Endothelial cell of umbilical vein (primary cell): ENCODE results near the gene ZNF496. TPM values are rescaled to one million over a fixed set of nuclear protein-coding genes. Genes with fewer than 3 reads are reported as not detected.

Source experiments
- BruUV-seq: library from RNA; stranded (reverse); fragments of 400-500 nt; replicated peaks from 2 replicates; lab custom pipeline; 2021; lab: Mats Ljungman, UMichigan
- CTCF ChIA-PET: fragments of 300-600, 350-600 bp; sonication (Branson Sonifier 250); formaldehyde crosslinking; loops from one replicate; lab custom pipeline; 2021; ENCODE audit warnings: antibody characterized with exemption, inconsistent platforms; lab: Charles Lee
- POLR2A ChIA-PET: fragments of 300-600, 350-600 bp; sonication (Branson Sonifier 250); formaldehyde crosslinking; loops from one replicate; lab custom pipeline; 2021; ENCODE audit warnings: antibody characterized with exemption, inconsistent platforms; lab: Charles Lee
- DNase-seq: peaks from one replicate; pipeline ENCODE4 v3.0.0-alpha.2; 2011; ENCODE audit warnings: low read depth, low spot score
- FAIRE-seq: peaks from 2 replicates; lab custom pipeline; 2011; peaks lifted over from hg19 to GRCh38; lab: Jason Lieb, UNC
- H2AFZ ChIP-seq: 2 replicates; pipeline ENCODE4 v1.6.0; 2012; ENCODE audit warnings: low read depth, low read length, control low read depth, inconsistent platforms
- H3K27ac ChIP-seq: 2 replicates; pipeline ENCODE4 v1.5.1; 2011; ENCODE audit warnings: low read depth, mild to moderate bottlenecking, control low read depth, low read length, moderate library complexity; ENCODE audit not compliant: insufficient read depth
- H3K27me3 ChIP-seq, 2 experiments: 2 replicates each; pipeline versions ENCODE4 v1.6.0 to v1.6.1; 2011; ENCODE audit warnings: low read length in 2 of 2, mixed read lengths in 1 of 2; ENCODE audit not compliant: control insufficient read depth in 2 of 2, insufficient read depth in 2 of 2
- H3K36me3 ChIP-seq, 2 experiments: 2 replicates in 1 of 2; 3 replicates in 1 of 2; pipeline ENCODE4 v1.5.1; 2011; ENCODE audit warnings: low read length in 2 of 2, mild to moderate bottlenecking in 1 of 2, moderate library complexity in 1 of 2; ENCODE audit not compliant: control insufficient read depth in 2 of 2, insufficient read depth in 2 of 2; ENCODE audit errors: extremely low read depth in 1 of 2
- H3K4me1 ChIP-seq: 3 replicates; pipeline ENCODE4 v1.5.1; 2011; ENCODE audit warnings: mild to moderate bottlenecking, low read length; ENCODE audit not compliant: control insufficient read depth, insufficient read depth; ENCODE audit errors: extremely low read depth
- H3K4me2 ChIP-seq: 2 replicates; pipeline ENCODE4 v1.6.1; 2011; ENCODE audit warnings: low read length, control low read depth, mixed read lengths; ENCODE audit not compliant: insufficient read depth
- H3K4me3 ChIP-seq, 3 experiments: fragments of 200-600 bp in 1 of 3; sonication (generic), shearing (Covaris generic) in 1 of 3; replicated peaks in 1 of 3; 2 replicates each; pipeline ENCODE4 v1.5.1; 2011 to 2016; ENCODE audit warnings: control low read depth in 3 of 3, low read length in 3 of 3, mild to moderate bottlenecking in 2 of 3, inconsistent platforms in 1 of 3, low read depth in 1 of 3, moderate library complexity in 1 of 3; ENCODE audit not compliant: insufficient read depth in 1 of 3
- H3K79me2 ChIP-seq: 2 replicates; pipeline ENCODE4 v1.6.0; 2012; ENCODE audit warnings: low read length, inconsistent platforms; ENCODE audit not compliant: control insufficient read depth, insufficient read depth
- H3K9ac ChIP-seq: replicated peaks from 2 replicates; pipeline ENCODE3; 2011; ENCODE audit warnings: low read length, control low read depth; ENCODE audit not compliant: insufficient read depth; ENCODE audit errors: extremely low read depth
- H3K9me1 ChIP-seq: replicated peaks from 3 replicates; pipeline ENCODE4 v1.6.0; 2011; ENCODE audit warnings: mild to moderate bottlenecking, low read length; ENCODE audit not compliant: control insufficient read depth, insufficient read depth; ENCODE audit errors: extremely low read depth
- H3K9me3 ChIP-seq: replicated peaks from 2 replicates; pipeline ENCODE4 v1.5.1; 2012; ENCODE audit warnings: low read length, inconsistent platforms; ENCODE audit not compliant: control insufficient read depth, insufficient read depth
- H4K20me1 ChIP-seq: replicated peaks from 2 replicates; pipeline ENCODE3; 2011; ENCODE audit warnings: mild to moderate bottlenecking, low read length; ENCODE audit not compliant: control insufficient read depth, insufficient read depth; ENCODE audit errors: extremely low read depth
- FOS ChIP-seq: IDR thresholded peaks from 2 replicates; pipeline ENCODE4 v1.6.1; 2011; ENCODE audit warnings: mild to moderate bottlenecking, low read length, moderate library complexity, borderline replicate concordance; ENCODE audit not compliant: insufficient read depth
- GATA2 ChIP-seq: IDR thresholded peaks from 2 replicates; pipeline ENCODE4 v1.7.0; 2011; ENCODE audit warnings: low read depth, mild to moderate bottlenecking, moderate library complexity, mixed read lengths, low read length; ENCODE audit not compliant: insufficient read length, insufficient read depth
- JUN ChIP-seq: IDR thresholded peaks from 2 replicates; pipeline ENCODE4 v1.6.1; 2011; ENCODE audit warnings: borderline replicate concordance, low read depth; ENCODE audit not compliant: insufficient read length, insufficient read depth
- MYC ChIP-seq: IDR thresholded peaks from one replicate; pipeline ENCODE4 v1.6.1; 2011; ENCODE audit warnings: mild to moderate bottlenecking, low read depth, low read length
- POLR2A ChIP-seq: IDR thresholded peaks from 2 replicates; pipeline ENCODE4 v1.6.1; 2012; ENCODE audit warnings: low read depth, mild to moderate bottlenecking, control low read depth, low read length
- POLR2AphosphoS5 ChIP-seq: IDR thresholded peaks from 2 replicates; pipeline ENCODE4 v1.6.1; 2012; ENCODE audit warnings: low read depth, mild to moderate bottlenecking, control low read depth, low read length, moderate library complexity; ENCODE audit not compliant: insufficient read depth
- dilution Hi-C: fragments of 300-500 bp; cut with MboI; formaldehyde crosslinking; loops from one replicate; pipeline ENCODE4 v1.15.0; 2019; ENCODE audit warnings: low sequenced_read_pairs; ENCODE audit not compliant: extremely low pct_ligation_motif_present
- intact Hi-C: fragments of 100-400 bp; cut with micrococcal nuclease; formaldehyde crosslinking; loops from one replicate; pipeline ENCODE4 v1.10.0; 2022
- polyA plus RNA-seq, 4 experiments: library from polyadenylated mRNA; depleted of rRNA in 3 of 4; stranded (reverse) in 3 of 4; unstranded in 1 of 4; fragments of >200 nt; gene quantifications; 2 replicates each; pipeline versions ENCODE4 v1.2.1 to v1.2.3, GENCODE V29; 2011 to 2012; ENCODE audit warnings: missing spikeins in 1 of 4
- total RNA-seq: library from RNA; stranded (reverse); gene quantifications from 2 replicates; pipeline ENCODE4 v1.2.3, GENCODE V29; 2021

Gene ZNF496
- total and polyA plus RNA-seq, 2 donors (not counting 3 experiments of a cell fraction or from before 2014, with no cell fraction given): 22.4 to 46.0 TPM

DNA sequence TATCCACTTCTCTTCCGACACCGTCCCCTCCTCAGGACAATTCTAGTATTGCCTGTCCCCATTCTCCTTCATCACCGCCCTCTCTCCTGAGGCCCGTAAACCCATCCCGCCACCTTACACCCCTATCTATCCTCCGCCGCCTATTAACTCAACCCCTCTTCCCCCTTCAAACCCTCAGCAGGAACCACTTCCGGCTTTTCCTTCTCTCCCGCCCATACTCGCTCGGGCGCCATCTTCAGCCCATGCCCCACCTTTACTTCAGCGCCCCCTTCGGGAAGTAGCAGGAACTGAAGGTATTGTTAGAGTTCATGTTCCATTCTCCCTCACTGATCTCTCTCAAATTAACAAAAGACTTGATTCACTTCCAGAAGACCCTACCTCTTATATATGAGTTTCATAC lies 44.2 kb downstream of the ZNF496 start:
- Histone ChIP-seq H3K9me1 (no peaks in the 10 kb centered on the region), H3K4me1 (no peaks in the 10 kb centered on the region), H3K9ac (no peak overlapping the region), H3K27me3 (no peaks in the 10 kb centered on the region), H4K20me1 (no peaks in the 10 kb centered on the region), H2AFZ (no peak overlapping the region), H3K79me2 (no peaks in the 10 kb centered on the region), H3K36me3 (no peaks in the 10 kb centered on the region), H3K9me3 (no peaks in the 10 kb centered on the region), H3K27ac (no peak overlapping the region), H3K4me2 (no peak overlapping the region), H3K4me3 (no peak overlapping the region)
- no peak for FAIRE-seq
- dilution Hi-C loops (no loop called here), intact Hi-C loops (no loop called here)
- TF ChIP-seq GATA2 (no peak), POLR2AphosphoS5 (no peak), JUN (no peak)
- ChIA-PET CTCF (no interaction called here), POLR2A (no interaction called here)
- DNase-seq: no peak
- BruUV-seq: no TSS peak

DNA sequence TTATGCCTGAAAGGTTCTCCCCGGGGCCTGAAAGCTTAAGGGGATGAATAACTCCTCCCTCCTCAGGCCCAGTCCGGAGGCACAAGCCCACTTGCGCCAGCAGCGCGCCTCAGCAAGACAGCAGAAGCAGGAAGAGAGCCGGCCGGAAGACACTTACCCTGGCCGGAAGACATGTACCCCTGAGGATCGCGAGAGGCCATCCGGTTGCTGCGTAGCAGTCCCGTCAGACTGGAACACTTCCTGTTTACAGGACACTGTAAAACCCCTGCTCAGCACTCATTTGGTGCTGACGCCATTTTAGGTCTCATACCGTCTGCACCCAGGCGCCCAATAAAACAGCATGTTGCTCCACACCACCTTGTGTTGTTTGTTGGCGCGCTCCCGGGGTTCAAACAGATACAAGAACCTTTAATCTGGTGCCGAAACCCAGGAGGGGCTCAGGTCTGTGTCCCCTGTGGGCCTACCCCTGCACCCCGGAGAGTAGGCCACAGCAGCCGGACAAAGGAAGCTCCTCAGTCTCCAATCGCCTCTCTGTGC lies 45.5 kb downstream of the ZNF496 start:
- ChIA-PET POLR2A (no interaction called here), CTCF (no interaction called here)
- H2AFZ ChIP-seq: no peak overlapping the region
- H4K20me1 ChIP-seq: no peaks in the 10 kb centered on the region
- dilution Hi-C loops (no loop called here), intact Hi-C loops (no loop called here)
- no peaks in the 10 kb centered on the region for H3K4me1 ChIP-seq
- H3K27me3 ChIP-seq: no peaks in the 10 kb centered on the region
- no peak overlapping the region for H3K27ac ChIP-seq
- H3K4me2 ChIP-seq: no peak overlapping the region
- H3K9me3 ChIP-seq: no peaks in the 10 kb centered on the region
- TF ChIP-seq JUN (no peak), MYC (no peak), FOS (no peak), POLR2A (no peak)
- no peaks in the 10 kb centered on the region for H3K79me2 ChIP-seq
- FAIRE-seq: no peak
- no TSS peak for BruUV-seq
- DNase-seq: no peak
- no peaks in the 10 kb centered on the region for H3K9me1 ChIP-seq
- H3K9ac ChIP-seq: no peak overlapping the region
- H3K36me3 ChIP-seq: no peaks in the 10 kb centered on the region
- no peak overlapping the region for H3K4me3 ChIP-seq
